Fibroblast of mammary gland (primary cell): Measurements from ENCODE around the gene COL23A1.

Experiments
- DNase-seq: peaks from one replicate; pipeline ENCODE4 v3.0.0-alpha.2; 2010; ENCODE audit warnings: low read depth
- H3K4me3 ChIP-seq: 2 replicates; pipeline ENCODE4 v1.5.1; 2011; ENCODE audit warnings: low read depth, mild to moderate bottlenecking, low read length, moderate library complexity; ENCODE audit not compliant: control insufficient read depth
- CTCF ChIP-seq: conservative IDR thresholded peaks from 2 replicates; pipeline ENCODE4 v1.5.1; 2011; ENCODE audit warnings: low read depth, low read length, inconsistent platforms; ENCODE audit not compliant: control insufficient read depth, insufficient read depth

Gene COL23A1

GRCh38 chr5:178423431-178423830 is 166.8 kb downstream of the COL23A1 start:
- no peak overlapping the region for H3K4me3 ChIP-seq
- no peak for DNase-seq
- TF ChIP-seq CTCF, result no peak

- no peak for TF ChIP-seq CTCF
- H3K4me3 ChIP-seq, result no peak overlapping the region
- DNase-seq, result no peak
Observed at GRCh38 chr5:178422400-178422775, 167.8 kb downstream of the COL23A1 start.

GRCh38 chr5:178421699-178422399 is 168.3 kb downstream of the COL23A1 start:
- no peak for TF ChIP-seq CTCF
- DNase-seq, result no peak
- no peak overlapping the region for H3K4me3 ChIP-seq

- TF ChIP-seq CTCF, result no peak
- no peak for DNase-seq
- H3K4me3 ChIP-seq, result no peak overlapping the region
Observed at GRCh38 chr5:178421128-178421527, 169.1 kb downstream of the COL23A1 start.

- no peak for TF ChIP-seq CTCF
- DNase-seq, result no peak
Observed at GRCh38 chr5:178420354-178420781, 169.8 kb downstream of the COL23A1 start.

GRCh38 chr5:178419651-178420050 is 170.5 kb downstream of the COL23A1 start:
- TF ChIP-seq CTCF, result no peak
- H3K4me3 ChIP-seq, result no peak overlapping the region
- DNase-seq, result no peak

More at GRCh38 chr5:178420354-178420781, 169.8 kb downstream of the COL23A1 start:
- H3K4me3 ChIP-seq, result no peak overlapping the region

GRCh38 chr5:178419196-178419595 is 171.0 kb downstream of the COL23A1 start:
- no peak for DNase-seq
- TF ChIP-seq CTCF, result no peak
- H3K4me3 ChIP-seq, result no peak overlapping the region
